ENCODE measurements around the gene CHST7.

DNA sequence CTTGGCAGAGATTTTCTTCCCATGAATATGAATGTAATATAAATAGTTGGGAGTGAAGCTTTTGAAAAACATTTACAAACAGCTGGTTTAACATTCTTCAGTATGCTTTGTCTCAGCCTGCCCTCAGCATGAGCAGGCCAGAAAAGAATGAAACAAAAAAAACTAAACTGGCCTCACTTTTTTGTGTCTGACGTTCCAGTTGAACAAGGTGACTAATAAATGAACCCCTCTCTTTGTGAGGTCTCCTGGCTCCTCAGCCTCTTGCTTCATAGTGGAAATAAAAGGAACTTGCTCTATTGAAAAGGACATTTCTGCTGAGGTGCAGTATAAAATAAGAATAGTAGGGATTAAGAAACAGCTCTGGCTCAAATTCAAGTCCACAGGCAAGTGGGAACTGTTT lies 9.4 kb downstream of the CHST7 start:
- TF ChIP-seq, protein P1, sequence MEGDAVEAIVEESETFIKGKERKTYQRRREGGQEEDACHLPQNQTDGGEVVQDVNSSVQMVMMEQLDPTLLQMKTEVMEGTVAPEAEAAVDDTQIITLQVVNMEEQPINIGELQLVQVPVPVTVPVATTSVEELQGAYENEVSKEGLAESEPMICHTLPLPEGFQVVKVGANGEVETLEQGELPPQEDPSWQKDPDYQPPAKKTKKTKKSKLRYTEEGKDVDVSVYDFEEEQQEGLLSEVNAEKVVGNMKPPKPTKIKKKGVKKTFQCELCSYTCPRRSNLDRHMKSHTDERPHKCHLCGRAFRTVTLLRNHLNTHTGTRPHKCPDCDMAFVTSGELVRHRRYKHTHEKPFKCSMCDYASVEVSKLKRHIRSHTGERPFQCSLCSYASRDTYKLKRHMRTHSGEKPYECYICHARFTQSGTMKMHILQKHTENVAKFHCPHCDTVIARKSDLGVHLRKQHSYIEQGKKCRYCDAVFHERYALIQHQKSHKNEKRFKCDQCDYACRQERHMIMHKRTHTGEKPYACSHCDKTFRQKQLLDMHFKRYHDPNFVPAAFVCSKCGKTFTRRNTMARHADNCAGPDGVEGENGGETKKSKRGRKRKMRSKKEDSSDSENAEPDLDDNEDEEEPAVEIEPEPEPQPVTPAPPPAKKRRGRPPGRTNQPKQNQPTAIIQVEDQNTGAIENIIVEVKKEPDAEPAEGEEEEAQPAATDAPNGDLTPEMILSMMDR (conservative IDR thresholded peaks at IDR 0.05 in 1 of 2, IDR thresholded peaks at IDR 0.05 in 1 of 2; ENCODE audit: low read depth in 1 of 2, low read length in 2 of 2), result no peak
- no peak for TF ChIP-seq EZH2 (IDR thresholded peaks at IDR 0.05; ENCODE audit: low read length, missing control alignments)

Measured in fibroblast of lung (primary cell).